SJSA1 (cell line): ENCODE data around the gene CBX2. TPM values are rescaled to one million over a fixed set of nuclear protein-coding genes. Genes with fewer than 3 reads are reported as not detected.

Source experiments
- DNase-seq, 2 experiments: peaks; one replicate each; pipeline ENCODE4 v3.0.0-alpha.2; 2015 to 2020; ENCODE audit warnings: low spot score in 2 of 2, low read depth in 1 of 2
- H3K27ac ChIP-seq: fragments of 250-450 bp; sonication (Bioruptor Pico); 2 replicates; pipeline ENCODE4 v1.5.1; 2020; ENCODE audit warnings: mild to moderate bottlenecking, moderate library complexity
- H3K27me3 ChIP-seq: fragments of 250-450 bp; sonication (Bioruptor Pico); replicated peaks from 2 replicates; pipeline ENCODE4 v1.5.1; 2020; ENCODE audit warnings: mild to moderate bottlenecking, moderate library complexity
- H3K36me3 ChIP-seq: fragments of 250-450 bp; sonication (Bioruptor Pico); 2 replicates; pipeline ENCODE4 v1.5.1; 2020; ENCODE audit warnings: mild to moderate bottlenecking
- H3K4me1 ChIP-seq: fragments of 250-450 bp; sonication (Bioruptor Pico); replicated peaks from 2 replicates; pipeline ENCODE4 v1.6.1; 2021; ENCODE audit warnings: mild to moderate bottlenecking
- H3K4me3 ChIP-seq: fragments of 250-450 bp; sonication (Bioruptor Pico); 2 replicates; pipeline ENCODE4 v1.5.1; 2020; ENCODE audit warnings: mild to moderate bottlenecking
- H3K9me3 ChIP-seq: fragments of 250-450 bp; sonication (Bioruptor Pico); replicated peaks from 2 replicates; pipeline ENCODE4 v1.5.1; 2020; ENCODE audit warnings: mild to moderate bottlenecking
- total RNA-seq: library from RNA; depleted of rRNA; stranded (reverse); fragments of >200 nt; shearing (Covaris generic); gene quantifications from 2 replicates; pipeline ENCODE4 v1.2.3, GENCODE V29; 2014

CBX2 gene
- total RNA-seq, 1 experiment from 2014 or later: 16.7 TPM

- H3K9me3 ChIP-seq: peaks cover 1% of the 10 kb centered on the region
- H3K4me1 ChIP-seq: peaks cover 42% of the 10 kb centered on the region
- H3K36me3 ChIP-seq: no peaks in the 10 kb centered on the region
- H3K27me3 ChIP-seq: peaks cover 83% of the 10 kb centered on the region
- DNase-seq: no peak
- no peak overlapping the region for H3K27ac ChIP-seq
- no peak overlapping the region for H3K4me3 ChIP-seq
These were observed 31.0 kb downstream of the CBX2 start for GRCh38 chr17:79808763-79809529.

DNA sequence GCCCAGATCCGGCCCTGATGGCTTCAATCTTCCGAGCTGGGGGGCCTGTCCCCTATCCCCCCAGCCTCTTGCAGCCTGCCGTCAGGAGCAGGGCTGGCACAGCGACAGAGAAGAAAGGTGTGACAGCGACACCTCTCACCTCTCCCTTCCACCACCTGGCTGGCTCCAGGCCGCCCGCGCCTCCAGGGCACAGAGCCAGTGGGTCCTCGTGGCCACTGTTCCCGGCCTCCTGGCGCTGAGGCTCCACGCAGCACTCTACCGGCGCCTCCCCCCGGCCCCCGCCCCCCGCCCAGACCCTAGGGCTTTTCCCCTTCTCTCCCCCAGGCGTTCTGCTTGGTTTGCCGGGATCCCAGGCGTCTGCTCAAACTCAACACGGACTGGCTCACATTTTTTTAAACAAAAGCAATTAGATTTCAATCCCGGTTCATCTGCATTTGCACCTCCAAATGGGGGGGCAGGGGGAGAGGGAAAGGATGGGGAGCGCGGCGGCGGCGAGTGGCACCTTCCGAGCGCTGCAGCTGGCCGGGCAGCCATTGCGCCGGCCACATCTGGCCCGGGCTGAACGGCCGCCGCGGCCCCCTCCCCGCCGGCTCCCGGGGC is 31.7 kb downstream of the CBX2 start:
- H3K27ac ChIP-seq: no peak overlapping the region
- peaks cover 76% of the 10 kb centered on the region for H3K27me3 ChIP-seq

DNA sequence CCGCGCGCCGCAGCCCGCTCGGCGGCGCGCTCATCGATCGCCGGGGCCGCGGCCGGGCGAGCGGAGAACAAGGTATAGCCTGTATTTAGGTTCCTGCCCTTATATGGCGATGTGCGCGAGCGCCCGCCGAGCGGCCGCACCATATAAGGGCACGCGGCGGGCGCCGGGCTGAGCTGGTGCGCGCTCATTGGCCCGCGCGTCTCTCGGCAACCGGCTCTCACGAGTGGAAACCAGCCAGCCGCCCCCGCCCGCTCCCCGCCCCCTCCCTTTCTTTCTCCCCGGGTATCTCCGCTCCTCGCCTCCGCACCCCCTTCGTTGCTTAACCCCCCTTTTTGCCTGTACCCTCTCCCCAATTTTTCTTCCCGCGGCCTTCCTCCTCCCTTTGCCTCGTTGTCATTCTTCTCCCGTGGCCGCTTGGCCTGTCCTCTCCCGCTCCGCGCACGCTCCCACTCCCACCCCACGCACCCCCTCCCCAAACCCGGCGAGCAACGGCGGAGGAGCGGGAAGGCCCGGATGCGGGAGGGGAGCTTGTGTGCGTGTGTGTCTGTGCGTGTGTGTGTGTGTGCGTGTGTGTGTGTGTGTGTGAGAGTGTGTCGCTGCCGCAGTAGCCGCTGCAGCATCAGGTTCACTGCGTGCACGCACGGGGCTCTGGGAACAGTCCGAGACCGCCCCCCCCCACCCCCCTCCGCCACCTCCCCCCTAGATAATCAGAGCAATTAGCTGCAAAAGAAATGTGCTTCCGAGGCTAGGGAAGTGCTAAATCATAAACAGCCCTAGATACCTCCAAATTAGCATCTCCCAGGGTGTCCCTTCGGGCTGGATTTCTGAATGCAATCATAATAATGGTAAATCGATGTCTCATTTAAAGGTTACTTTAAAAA is 32.4 kb downstream of the CBX2 start:
- Histone ChIP-seq H3K27me3 (peaks cover 69% of the 10 kb centered on the region), H3K4me1 (peaks cover 37% of the 10 kb centered on the region), H3K4me3 (peak overlapping the region; percentile 24), H3K27ac (no peak overlapping the region), H3K36me3 (no peaks in the 10 kb centered on the region), H3K9me3 (no peaks in the 10 kb centered on the region)
- DNase-seq: peak in 1 of 2 experiments; percentile 79

More for the DNA sequence above, 31.7 kb downstream of the CBX2 start:
- Histone ChIP-seq H3K4me3 (peak overlapping the region; percentile 24), H3K9me3 (no peaks in the 10 kb centered on the region), H3K36me3 (no peaks in the 10 kb centered on the region), H3K4me1 (peaks cover 37% of the 10 kb centered on the region)
- no peak for DNase-seq

DNA sequence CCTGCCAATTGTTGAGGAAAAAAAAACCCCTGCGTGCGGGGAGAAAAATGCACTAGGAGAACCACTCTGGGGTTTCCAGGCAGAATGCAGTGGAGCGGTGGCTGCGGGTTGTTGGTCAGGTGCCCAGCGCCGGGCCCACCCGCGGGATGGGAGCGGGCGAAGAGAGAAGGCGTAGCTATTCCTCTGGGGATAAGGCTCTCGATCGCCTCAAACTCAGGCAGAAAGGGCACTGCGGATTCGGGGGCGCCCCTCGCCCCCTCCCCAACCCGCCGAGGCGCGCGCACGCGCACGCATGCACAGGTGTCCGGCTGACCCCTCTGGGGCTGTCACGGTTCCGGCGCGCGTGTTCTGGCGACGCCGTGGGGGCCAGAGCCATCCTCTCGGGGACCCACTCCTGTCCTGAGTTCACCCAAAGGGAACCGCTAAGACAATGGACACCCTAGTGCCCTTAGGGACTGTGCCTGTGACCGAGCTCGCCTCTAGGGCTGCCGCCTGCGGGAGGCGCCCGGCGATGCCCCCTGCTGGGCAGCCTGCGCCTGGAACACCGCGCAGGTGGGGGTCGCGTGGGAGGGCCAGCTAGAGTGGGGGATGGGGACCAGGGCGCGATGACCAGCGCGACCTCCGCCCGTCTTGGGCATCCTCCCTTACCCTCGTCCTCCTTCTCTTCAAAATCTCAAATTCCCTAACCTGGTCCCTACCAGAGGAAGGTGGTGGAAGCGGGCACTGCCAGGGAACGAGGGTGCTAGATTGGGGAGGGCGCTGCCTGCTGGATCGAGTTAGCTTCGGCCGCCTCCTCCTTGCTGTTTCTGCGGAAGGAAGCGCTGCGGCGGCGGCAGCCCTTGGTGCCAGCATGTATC is 33.3 kb downstream of the CBX2 start:
- H3K36me3 ChIP-seq: no peaks in the 10 kb centered on the region
- H3K4me1 ChIP-seq: peaks cover 37% of the 10 kb centered on the region
- H3K27ac ChIP-seq: no peak overlapping the region
- peak; percentile 68 to 69 for DNase-seq
- no peak overlapping the region for H3K4me3 ChIP-seq
- H3K27me3 ChIP-seq: peaks cover 60% of the 10 kb centered on the region
- H3K9me3 ChIP-seq: no peaks in the 10 kb centered on the region

- Histone ChIP-seq H3K4me1 (peaks cover 37% of the 10 kb centered on the region), H3K27ac (no peak overlapping the region), H3K9me3 (no peaks in the 10 kb centered on the region), H3K27me3 (peaks cover 53% of the 10 kb centered on the region), H3K36me3 (no peaks in the 10 kb centered on the region), H3K4me3 (no peak overlapping the region)
- DNase-seq: no peak
These were observed 34.0 kb downstream of the CBX2 start for GRCh38 chr17:79811868-79812352.

GRCh38 chr17:79812353-79813258 is 34.7 kb downstream of the CBX2 start:
- H3K9me3 ChIP-seq: no peaks in the 10 kb centered on the region
- no peak overlapping the region for H3K27ac ChIP-seq
- H3K4me1 ChIP-seq: peaks cover 37% of the 10 kb centered on the region
- H3K27me3 ChIP-seq: peaks cover 46% of the 10 kb centered on the region
- peak in 1 of 2 experiments; percentile 42 for DNase-seq
- no peaks in the 10 kb centered on the region for H3K36me3 ChIP-seq
- H3K4me3 ChIP-seq: peak overlapping the region; percentile 39

DNA sequence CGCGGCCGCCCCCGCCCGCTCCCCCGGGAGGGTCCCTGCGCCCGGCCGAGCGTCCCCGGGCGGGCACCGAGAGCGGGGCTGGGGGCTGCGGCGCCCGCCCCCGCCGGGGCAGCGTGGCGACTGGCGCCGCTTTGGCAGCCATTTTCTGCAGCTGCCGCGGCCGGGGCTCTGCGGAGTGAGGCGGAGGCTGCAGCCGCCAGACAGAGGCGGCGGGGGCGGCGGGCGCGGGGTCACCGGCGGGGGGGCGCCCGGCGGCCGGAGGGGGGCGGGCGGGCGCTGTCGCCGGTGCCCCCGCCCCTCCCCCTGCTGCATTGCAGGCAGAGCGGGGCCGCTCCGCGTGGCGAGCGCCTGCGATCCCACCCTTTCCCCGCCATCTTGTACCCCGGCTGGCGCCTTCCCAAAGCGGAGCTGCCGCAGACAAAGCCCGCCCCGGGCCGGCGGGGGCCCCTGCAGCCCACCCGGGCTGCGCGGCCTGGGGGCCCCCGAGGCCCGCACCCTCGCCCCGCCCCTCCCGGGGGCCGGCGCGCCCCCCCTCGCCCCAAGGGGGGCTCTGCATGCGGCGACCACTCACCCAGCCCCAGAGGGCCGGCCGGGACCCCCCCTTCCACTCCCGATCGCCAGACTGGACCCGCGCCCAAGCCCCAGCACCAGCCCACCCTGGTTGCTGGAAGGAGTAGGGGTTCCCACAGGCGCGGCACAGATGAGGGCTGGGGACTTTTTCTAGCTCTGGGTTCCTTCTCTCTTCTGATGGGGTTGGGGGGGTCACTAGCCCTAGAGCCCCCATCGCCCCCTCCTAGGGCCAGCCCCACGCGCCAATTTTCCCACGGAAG is 35.6 kb downstream of the CBX2 start:
- peaks cover 37% of the 10 kb centered on the region for H3K27me3 ChIP-seq
- no peak overlapping the region for H3K27ac ChIP-seq
- DNase-seq: peak in 1 of 2 experiments; percentile 66
- H3K4me1 ChIP-seq: peaks cover 37% of the 10 kb centered on the region
- H3K9me3 ChIP-seq: no peaks in the 10 kb centered on the region
- H3K36me3 ChIP-seq: no peaks in the 10 kb centered on the region
- peak overlapping the region; percentile 39 for H3K4me3 ChIP-seq

GRCh38 chr17:79814127-79814973 is 36.4 kb downstream of the CBX2 start:
- H3K9me3 ChIP-seq: no peaks in the 10 kb centered on the region
- DNase-seq: no peak
- peaks cover 29% of the 10 kb centered on the region for H3K27me3 ChIP-seq
- no peaks in the 10 kb centered on the region for H3K36me3 ChIP-seq
- H3K4me1 ChIP-seq: peaks cover 37% of the 10 kb centered on the region
- no peak overlapping the region for H3K27ac ChIP-seq
- H3K4me3 ChIP-seq: no peak overlapping the region

DNA sequence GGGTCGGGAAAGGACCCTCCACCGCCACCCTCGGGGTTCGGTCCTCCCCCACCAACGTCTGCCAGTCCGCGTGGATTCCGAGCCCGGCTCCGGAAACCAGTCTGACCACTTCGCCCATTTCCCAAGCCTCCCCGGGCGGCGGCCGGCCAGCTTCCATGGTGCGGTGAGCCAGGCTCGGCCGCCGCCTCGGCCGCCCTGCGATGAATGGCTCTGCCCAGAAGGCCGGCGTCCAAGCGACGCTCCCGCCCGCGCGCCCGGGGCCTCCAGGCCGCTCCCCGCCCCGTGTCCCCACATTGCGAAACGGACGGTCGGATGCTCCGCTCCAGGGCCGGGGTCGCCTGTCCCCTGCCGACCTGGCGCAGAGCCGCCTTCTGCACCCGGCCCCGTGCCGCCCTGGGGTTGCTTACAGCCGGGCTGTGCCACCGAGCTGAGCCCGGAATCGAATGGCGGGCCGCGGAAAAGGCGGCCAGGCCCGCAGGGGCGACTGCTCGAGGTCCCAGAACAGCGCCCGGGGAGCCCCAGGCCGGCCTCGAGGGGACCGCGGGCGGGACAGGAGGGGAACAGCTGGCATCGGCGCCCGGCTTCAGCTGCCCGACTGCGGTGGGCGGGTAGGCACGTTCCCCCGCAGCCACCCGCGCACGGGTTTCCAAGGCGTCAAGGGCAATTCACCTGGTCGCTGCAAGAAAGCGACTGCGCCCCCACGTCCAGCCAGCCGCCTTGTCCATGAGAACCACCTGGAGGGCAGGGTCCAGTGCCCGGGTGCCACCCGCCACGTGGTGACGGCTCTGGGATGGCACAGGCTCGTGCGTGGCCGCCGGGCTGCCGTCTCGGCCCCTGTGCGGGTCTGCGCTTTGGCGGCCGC is 37.3 kb downstream of the CBX2 start:
- no peak overlapping the region for H3K4me3 ChIP-seq
- no peaks in the 10 kb centered on the region for H3K9me3 ChIP-seq
- peaks cover 27% of the 10 kb centered on the region for H3K27me3 ChIP-seq
- no peak for DNase-seq
- H3K36me3 ChIP-seq: no peaks in the 10 kb centered on the region
- H3K27ac ChIP-seq: no peak overlapping the region
- H3K4me1 ChIP-seq: peaks cover 32% of the 10 kb centered on the region

- Histone ChIP-seq H3K27me3 (peaks cover 21% of the 10 kb centered on the region), H3K9me3 (no peaks in the 10 kb centered on the region), H3K36me3 (no peaks in the 10 kb centered on the region), H3K27ac (no peak overlapping the region), H3K4me3 (no peak overlapping the region), H3K4me1 (peaks cover 25% of the 10 kb centered on the region)
- DNase-seq: no peak
These were observed 38.0 kb downstream of the CBX2 start for GRCh38 chr17:79815836-79816461.
